HepG2 (cell line): Measurements from ENCODE around the gene TMEM127. TPM values are rescaled to one million over a fixed set of nuclear protein-coding genes. Genes with fewer than 3 reads are reported as not detected.
A peak's percentile ranks its signal among the peaks of the same experiment; 100 is the strongest.

Experiments used
- BHLHE40 ChIP-seq: IDR thresholded peaks from 2 replicates; pipeline ENCODE4 v1.6.1; 2011; ENCODE audit warnings: low read length, improper control_type of control experiment
- BRD4 ChIP-seq: sonication (generic); formaldehyde crosslinking; IDR thresholded peaks from 2 replicates; pipeline ENCODE4 v1.4.0; 2020; ENCODE audit warnings: missing genetic modification reagents
- CCDC6 ChIP-seq: sonication (generic); formaldehyde crosslinking; IDR thresholded peaks from 2 replicates; pipeline ENCODE4 v1.8.1; 2022; ENCODE audit warnings: mild to moderate bottlenecking, missing genetic modification reagents, moderate library complexity
- FOSL2 ChIP-seq: sonication (generic); formaldehyde crosslinking; IDR thresholded peaks from 2 replicates; pipeline ENCODE4 v1.4.0; 2020; ENCODE audit warnings: missing genetic modification reagents
- GTF2F1 ChIP-seq: fragments of 150-350 bp; IDR thresholded peaks from 2 replicates; pipeline ENCODE4 v1.6.1; 2014; ENCODE audit warnings: low read length
- HDAC2 ChIP-seq: sonication (generic); formaldehyde crosslinking; IDR thresholded peaks from 2 replicates; pipeline ENCODE4 v1.4.0; 2020; ENCODE audit warnings: missing genetic modification reagents
- HNRNPUL1 ChIP-seq: fragments of 200-400 bp; formaldehyde crosslinking; IDR thresholded peaks from 2 replicates; pipeline ENCODE4 v1.6.1; 2017; ENCODE audit warnings: low read depth, mild to moderate bottlenecking, low read length, moderate library complexity
- KDM4B ChIP-seq: sonication (generic); formaldehyde crosslinking; IDR thresholded peaks from 2 replicates; pipeline ENCODE4 v1.4.0; 2020; ENCODE audit warnings: missing genetic modification reagents
- MEIS1 ChIP-seq: sonication (generic); formaldehyde crosslinking; IDR thresholded peaks from 2 replicates; pipeline ENCODE4 v1.9.0; 2021; ENCODE audit warnings: mild to moderate bottlenecking, missing genetic modification reagents, moderate library complexity, borderline replicate concordance
- NR2F6 ChIP-seq, 2 experiments: IDR thresholded peaks; 2 replicates each; pipeline ENCODE4 v1.6.1; 2016; ENCODE audit warnings: antibody characterized with exemption in 1 of 2, mild to moderate bottlenecking in 1 of 2
- RFX1 ChIP-seq: fragments of 450-650 bp; IDR thresholded peaks from 2 replicates; pipeline ENCODE4 v1.6.1; 2017
- SOX13 ChIP-seq, 3 experiments: fragments of 450-650 bp in 1 of 3; sonication (generic) in 1 of 3; formaldehyde crosslinking in 1 of 3; IDR thresholded peaks in 2 of 3; conservative IDR thresholded peaks in 1 of 3; 2 replicates each; pipeline versions ENCODE4 v1.5.0 to v1.6.1; 2016 to 2020; ENCODE audit warnings: antibody characterized with exemption in 1 of 3, mild to moderate bottlenecking in 1 of 3, missing compliant biosample characterization in 1 of 3, missing genetic modification reagents in 1 of 3, moderate library complexity in 1 of 3
- TOPORS ChIP-seq: sonication (generic); formaldehyde crosslinking; IDR thresholded peaks from 2 replicates; pipeline ENCODE4 v1.8.0; 2023; ENCODE audit warnings: mild to moderate bottlenecking, missing genetic modification reagents
- ZNF225 ChIP-seq: sonication (generic); formaldehyde crosslinking; IDR thresholded peaks from 2 replicates; pipeline ENCODE4 v1.4.0; 2020; ENCODE audit warnings: mild to moderate bottlenecking, missing genetic modification reagents
- ZNF724P ChIP-seq: sonication (generic); formaldehyde crosslinking; IDR thresholded peaks from 2 replicates; pipeline ENCODE4 v1.8.0; 2022; ENCODE audit warnings: missing genetic modification reagents, borderline replicate concordance
- polyA plus RNA-seq, 8 experiments: library from polyadenylated mRNA; depleted of rRNA in 3 of 8; stranded (reverse) in 7 of 8; unstranded in 1 of 8; fragments of >200 nt; fragmentation: Illumina TruSeq in 4 of 8; extraction: Trizol in 4 of 8; gene quantifications; 2 replicates each; pipeline versions ENCODE4 v1.2.1 to v1.2.3, GENCODE V29; 2011 to 2016; ENCODE audit warnings: low read depth in 4 of 8, missing spikeins in 1 of 8, mixed read lengths in 1 of 8; ENCODE audit not compliant: insufficient read depth in 1 of 8
- total RNA-seq, 5 experiments: library from RNA; depleted of rRNA; stranded (reverse); fragments of >200 nt; fragmentation: Illumina TruSeq; extraction: Trizol; gene quantifications; 2 replicates each; pipeline ENCODE4 v1.2.3, GENCODE V29; 2016; ENCODE audit warnings: low read depth in 1 of 5
- TF ChIP-seq, protein P1 (sequence below): sonication (generic); formaldehyde crosslinking; IDR thresholded peaks from 2 replicates; pipeline ENCODE4 v1.4.0; 2020; ENCODE audit warnings: missing genetic modification reagents, mild to moderate bottlenecking, borderline replicate concordance
- TF ChIP-seq, protein P2 (sequence below): fragments of 450-650 bp; IDR thresholded peaks from 2 replicates; pipeline ENCODE4 v1.6.1; 2016
- TF ChIP-seq, protein P3 (sequence below): sonication (generic); formaldehyde crosslinking; IDR thresholded peaks from 2 replicates; pipeline ENCODE4 v1.4.0; 2020; ENCODE audit warnings: mild to moderate bottlenecking, missing genetic modification reagents
- TF ChIP-seq, protein P4 (sequence below): sonication (generic); formaldehyde crosslinking; IDR thresholded peaks from 2 replicates; pipeline ENCODE4 v1.4.0; 2020; ENCODE audit warnings: missing genetic modification reagents

The TMEM127 gene
- total and polyA plus RNA-seq, 2 of the 13 experiments (the other 11 are each of a cell fraction or from before 2014, with no cell fraction given), result 21.5 to 33.9 TPM

DNA sequence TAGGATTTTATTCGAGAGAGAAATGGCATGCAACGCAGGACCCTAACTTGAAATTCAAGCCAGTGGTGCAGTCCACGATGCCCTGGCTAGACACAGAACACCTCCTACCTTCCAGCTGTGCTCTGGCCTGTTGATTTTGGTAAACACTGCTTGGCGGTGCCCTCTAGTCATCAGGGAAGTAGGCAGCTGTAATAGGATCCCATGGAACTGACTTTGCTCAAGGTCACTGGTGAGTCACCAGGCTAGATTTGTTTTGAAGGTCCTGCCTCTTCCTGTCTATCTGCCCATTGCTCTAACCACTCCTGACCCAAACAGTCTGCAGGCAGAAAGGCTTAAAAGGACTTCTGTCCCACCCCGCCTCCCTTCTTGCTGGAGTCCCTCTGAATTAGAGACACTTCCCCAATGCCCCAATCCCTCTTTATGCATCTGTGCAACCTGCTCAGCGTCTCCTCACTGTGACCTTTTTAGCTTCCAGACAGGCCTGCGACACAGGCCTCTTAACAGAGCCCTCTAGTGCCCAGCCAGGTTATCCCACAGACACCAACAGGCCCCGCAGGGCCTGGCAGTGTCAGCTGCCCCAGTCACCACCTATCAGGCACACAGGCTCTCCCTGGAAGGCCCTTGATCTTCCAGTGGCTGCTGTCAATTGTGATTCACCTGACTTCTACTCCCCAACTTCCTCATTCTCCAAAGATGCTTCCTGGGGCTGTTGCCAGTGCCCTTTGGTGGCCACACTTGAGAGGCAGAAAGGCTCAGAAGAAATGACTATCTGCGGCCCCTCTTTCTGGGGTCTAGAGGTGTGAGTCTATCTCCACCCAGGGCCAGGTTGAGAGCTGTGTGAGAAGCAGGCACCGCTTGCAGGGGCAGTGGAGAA is 5.2 kb downstream of the TMEM127 start (continued):
- TF ChIP-seq, protein P1, sequence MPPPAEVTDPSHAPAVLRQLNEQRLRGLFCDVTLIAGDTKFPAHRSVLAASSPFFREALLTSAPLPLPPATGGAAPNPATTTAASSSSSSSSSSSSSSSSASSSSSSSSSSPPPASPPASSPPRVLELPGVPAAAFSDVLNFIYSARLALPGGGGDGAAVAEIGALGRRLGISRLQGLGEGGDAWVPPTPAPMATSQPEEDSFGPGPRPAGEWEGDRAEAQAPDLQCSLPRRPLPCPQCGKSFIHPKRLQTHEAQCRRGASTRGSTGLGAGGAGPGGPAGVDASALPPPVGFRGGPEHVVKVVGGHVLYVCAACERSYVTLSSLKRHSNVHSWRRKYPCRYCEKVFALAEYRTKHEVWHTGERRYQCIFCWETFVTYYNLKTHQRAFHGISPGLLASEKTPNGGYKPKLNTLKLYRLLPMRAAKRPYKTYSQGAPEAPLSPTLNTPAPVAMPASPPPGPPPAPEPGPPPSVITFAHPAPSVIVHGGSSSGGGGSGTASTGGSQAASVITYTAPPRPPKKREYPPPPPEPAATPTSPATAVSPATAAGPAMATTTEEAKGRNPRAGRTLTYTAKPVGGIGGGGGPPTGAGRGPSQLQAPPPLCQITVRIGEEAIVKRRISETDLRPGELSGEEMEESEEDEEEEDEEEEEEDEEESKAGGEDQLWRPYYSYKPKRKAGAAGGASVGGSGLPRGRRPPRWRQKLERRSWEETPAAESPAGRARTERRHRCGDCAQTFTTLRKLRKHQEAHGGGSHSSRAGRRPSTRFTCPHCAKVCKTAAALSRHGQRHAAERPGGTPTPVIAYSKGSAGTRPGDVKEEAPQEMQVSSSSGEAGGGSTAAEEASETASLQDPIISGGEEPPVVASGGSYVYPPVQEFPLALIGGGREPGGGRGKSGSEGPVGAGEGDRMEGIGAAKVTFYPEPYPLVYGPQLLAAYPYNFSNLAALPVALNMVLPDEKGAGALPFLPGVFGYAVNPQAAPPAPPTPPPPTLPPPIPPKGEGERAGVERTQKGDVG, result no peak
- TF ChIP-seq, protein P2, sequence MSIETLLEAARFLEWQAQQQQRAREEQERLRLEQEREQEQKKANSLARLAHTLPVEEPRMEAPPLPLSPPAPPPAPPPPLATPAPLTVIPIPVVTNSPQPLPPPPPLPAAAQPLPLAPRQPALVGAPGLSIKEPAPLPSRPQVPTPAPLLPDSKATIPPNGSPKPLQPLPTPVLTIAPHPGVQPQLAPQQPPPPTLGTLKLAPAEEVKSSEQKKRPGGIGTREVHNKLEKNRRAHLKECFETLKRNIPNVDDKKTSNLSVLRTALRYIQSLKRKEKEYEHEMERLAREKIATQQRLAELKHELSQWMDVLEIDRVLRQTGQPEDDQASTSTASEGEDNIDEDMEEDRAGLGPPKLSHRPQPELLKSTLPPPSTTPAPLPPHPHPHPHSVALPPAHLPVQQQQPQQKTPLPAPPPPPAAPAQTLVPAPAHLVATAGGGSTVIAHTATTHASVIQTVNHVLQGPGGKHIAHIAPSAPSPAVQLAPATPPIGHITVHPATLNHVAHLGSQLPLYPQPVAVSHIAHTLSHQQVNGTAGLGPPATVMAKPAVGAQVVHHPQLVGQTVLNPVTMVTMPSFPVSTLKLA, result peak; percentile 47
- TF ChIP-seq HDAC2 (CRISPR knock-in tag) (peak; percentile 95), FOSL2 (CRISPR knock-in tag) (peak; percentile 99), HNRNPUL1 (no peak), NR2F6 (IDR thresholded peaks at IDR 0.05) (peak; percentile 75), NR2F6 (CRISPR knock-in tag; IDR thresholded peaks at IDR 0.05) (peak; percentile 87), ZNF225 (CRISPR knock-in tag) (no peak; the same call in 1 of the 2 replicates), ZNF724P (no peak), TOPORS (CRISPR knock-in tag) (no peak; the same call in 1 of the 2 replicates), MEIS1 (peak; percentile 69; the same call in 1 of the 2 replicates), BRD4 (CRISPR knock-in tag) (no peak), RFX1 (no peak), KDM4B (CRISPR knock-in tag) (peak; percentile 97), BHLHE40 (peak; percentile 55; the same call in 1 of the 2 replicates), SOX13 (IDR thresholded peaks at IDR 0.05) (no peak; the same call in 1 of the 2 replicates), SOX13 (CRISPR knock-in tag; conservative IDR thresholded peaks at IDR 0.05 in 1 of 2, IDR thresholded peaks at IDR 0.05 in 1 of 2) (peak in 1 of 2 experiments; percentile 80; a peak in 2 of 4 replicates), GTF2F1 (no peak), CCDC6 (CRISPR knock-in tag) (peak; percentile 54; the same call in 1 of the 2 replicates)
- TF ChIP-seq, protein P3, sequence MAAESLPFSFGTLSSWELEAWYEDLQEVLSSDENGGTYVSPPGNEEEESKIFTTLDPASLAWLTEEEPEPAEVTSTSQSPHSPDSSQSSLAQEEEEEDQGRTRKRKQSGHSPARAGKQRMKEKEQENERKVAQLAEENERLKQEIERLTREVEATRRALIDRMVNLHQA (CRISPR knock-in tag), result no peak
- TF ChIP-seq, protein P4, sequence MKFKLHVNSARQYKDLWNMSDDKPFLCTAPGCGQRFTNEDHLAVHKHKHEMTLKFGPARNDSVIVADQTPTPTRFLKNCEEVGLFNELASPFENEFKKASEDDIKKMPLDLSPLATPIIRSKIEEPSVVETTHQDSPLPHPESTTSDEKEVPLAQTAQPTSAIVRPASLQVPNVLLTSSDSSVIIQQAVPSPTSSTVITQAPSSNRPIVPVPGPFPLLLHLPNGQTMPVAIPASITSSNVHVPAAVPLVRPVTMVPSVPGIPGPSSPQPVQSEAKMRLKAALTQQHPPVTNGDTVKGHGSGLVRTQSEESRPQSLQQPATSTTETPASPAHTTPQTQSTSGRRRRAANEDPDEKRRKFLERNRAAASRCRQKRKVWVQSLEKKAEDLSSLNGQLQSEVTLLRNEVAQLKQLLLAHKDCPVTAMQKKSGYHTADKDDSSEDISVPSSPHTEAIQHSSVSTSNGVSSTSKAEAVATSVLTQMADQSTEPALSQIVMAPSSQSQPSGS (CRISPR knock-in tag), result peak; percentile 92
